ENCODE data around the gene RHO. TPM values are rescaled to one million over a fixed set of nuclear protein-coding genes. Genes with fewer than 3 reads are reported as not detected.

The RHO gene
- total and polyA plus RNA-seq, 2 experiments from 2014 or later = 0.19 TPM; not detected in 1

DNA sequence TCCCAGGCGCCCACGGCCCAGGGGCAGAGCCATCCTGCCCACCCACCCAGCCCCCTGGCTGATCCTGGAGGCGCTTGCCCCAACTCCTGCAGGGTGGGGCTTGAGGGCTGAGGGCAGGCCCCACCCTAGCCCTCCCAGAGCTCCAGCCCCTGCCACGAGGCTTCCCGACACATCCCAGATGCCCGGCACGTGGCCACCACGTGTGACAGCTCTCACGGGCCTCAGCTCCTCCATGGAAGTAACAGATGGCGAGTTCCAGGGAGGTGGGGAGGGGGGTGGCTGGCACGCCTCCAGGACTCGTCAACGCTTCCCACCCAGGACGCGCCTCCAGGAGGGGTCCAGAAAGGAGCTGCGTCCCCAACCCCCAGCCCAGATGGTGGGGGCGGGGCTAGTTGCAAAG lies 48.9 kb downstream of the RHO start:
- H3K9me2 ChIP-seq (replicated peaks; ENCODE audit: insufficient read depth) = no peaks in the 10 kb centered on the region
- no peaks in the 10 kb centered on the region for H4K20me1 ChIP-seq (ENCODE audit: insufficient read depth, poor library complexity, severe bottlenecking)
- H3K27me3 ChIP-seq = no peaks in the 10 kb centered on the region
- no peaks in the 10 kb centered on the region for H3K36me3 ChIP-seq (replicated peaks; ENCODE audit: insufficient read depth, low read depth)
- H3K4me3 ChIP-seq = no peak overlapping the region
- H3K4me1 ChIP-seq (ENCODE audit: insufficient read depth) = no peaks in the 10 kb centered on the region
- H2AFZ ChIP-seq = no peak overlapping the region
- no peaks in the 10 kb centered on the region for H3K9me3 ChIP-seq (ENCODE audit: low read depth)
- H3K79me2 ChIP-seq = no peaks in the 10 kb centered on the region
- TF ChIP-seq, protein P1, sequence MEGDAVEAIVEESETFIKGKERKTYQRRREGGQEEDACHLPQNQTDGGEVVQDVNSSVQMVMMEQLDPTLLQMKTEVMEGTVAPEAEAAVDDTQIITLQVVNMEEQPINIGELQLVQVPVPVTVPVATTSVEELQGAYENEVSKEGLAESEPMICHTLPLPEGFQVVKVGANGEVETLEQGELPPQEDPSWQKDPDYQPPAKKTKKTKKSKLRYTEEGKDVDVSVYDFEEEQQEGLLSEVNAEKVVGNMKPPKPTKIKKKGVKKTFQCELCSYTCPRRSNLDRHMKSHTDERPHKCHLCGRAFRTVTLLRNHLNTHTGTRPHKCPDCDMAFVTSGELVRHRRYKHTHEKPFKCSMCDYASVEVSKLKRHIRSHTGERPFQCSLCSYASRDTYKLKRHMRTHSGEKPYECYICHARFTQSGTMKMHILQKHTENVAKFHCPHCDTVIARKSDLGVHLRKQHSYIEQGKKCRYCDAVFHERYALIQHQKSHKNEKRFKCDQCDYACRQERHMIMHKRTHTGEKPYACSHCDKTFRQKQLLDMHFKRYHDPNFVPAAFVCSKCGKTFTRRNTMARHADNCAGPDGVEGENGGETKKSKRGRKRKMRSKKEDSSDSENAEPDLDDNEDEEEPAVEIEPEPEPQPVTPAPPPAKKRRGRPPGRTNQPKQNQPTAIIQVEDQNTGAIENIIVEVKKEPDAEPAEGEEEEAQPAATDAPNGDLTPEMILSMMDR (IDR thresholded peaks at IDR 0.05; ENCODE audit: poor library complexity) = no peak
- TF ChIP-seq EZH2phosphoT487 (IDR thresholded peaks at IDR 0.05; ENCODE audit: low read depth, severe bottlenecking, unreplicated experiment) (no peak), EZH2 (IDR thresholded peaks at IDR 0.05; ENCODE audit: borderline replicate concordance) (no peak)
- DNase-seq (ENCODE audit: low spot score) = no peak
- no peak overlapping the region for H3K4me2 ChIP-seq
- H3K27ac ChIP-seq = no peak overlapping the region
- WGBS (ENCODE audit: low lambda C conversion rate, missing lambda C conversion rate) = 74% methylated on average over 12 of the region's 17 CpGs

- Histone ChIP-seq H3K4me2 (no peak overlapping the region), H3K27ac (no peak overlapping the region), H3K36me3 (replicated peaks; ENCODE audit: insufficient read depth, low read depth) (no peaks in the 10 kb centered on the region), H3K9me2 (replicated peaks; ENCODE audit: insufficient read depth) (no peaks in the 10 kb centered on the region), H3K79me2 (no peaks in the 10 kb centered on the region), H3K9me3 (ENCODE audit: low read depth) (no peaks in the 10 kb centered on the region), H3K4me1 (ENCODE audit: insufficient read depth) (no peaks in the 10 kb centered on the region), H2AFZ (no peak overlapping the region), H3K27me3 (no peaks in the 10 kb centered on the region), H4K20me1 (ENCODE audit: insufficient read depth, poor library complexity, severe bottlenecking) (no peaks in the 10 kb centered on the region), H3K4me3 (no peak overlapping the region)
- no peak for TF ChIP-seq EZH2 (IDR thresholded peaks at IDR 0.05; ENCODE audit: borderline replicate concordance)
- no peak for TF ChIP-seq EZH2phosphoT487 (IDR thresholded peaks at IDR 0.05; ENCODE audit: low read depth, severe bottlenecking, unreplicated experiment)
- TF ChIP-seq, protein P1 (IDR thresholded peaks at IDR 0.05; ENCODE audit: poor library complexity) = no peak
- WGBS (ENCODE audit: low lambda C conversion rate, missing lambda C conversion rate) = 92% methylated on average over 21 of the region's 21 CpGs
- no peak for DNase-seq (ENCODE audit: low spot score)
These were observed 49.7 kb downstream of the RHO start for GRCh38 chr3:129577925-129578786.

- Histone ChIP-seq H3K4me2 (no peak overlapping the region), H3K27ac (no peak overlapping the region), H3K27me3 (no peaks in the 10 kb centered on the region), H3K79me2 (no peaks in the 10 kb centered on the region), H3K9me2 (replicated peaks; ENCODE audit: insufficient read depth) (no peaks in the 10 kb centered on the region), H3K36me3 (replicated peaks; ENCODE audit: insufficient read depth, low read depth) (no peaks in the 10 kb centered on the region), H4K20me1 (ENCODE audit: insufficient read depth, poor library complexity, severe bottlenecking) (no peaks in the 10 kb centered on the region), H2AFZ (no peak overlapping the region), H3K9me3 (ENCODE audit: low read depth) (no peaks in the 10 kb centered on the region), H3K4me1 (ENCODE audit: insufficient read depth) (no peaks in the 10 kb centered on the region), H3K4me3 (no peak overlapping the region)
- 96% methylated on average over 9 of the region's 10 CpGs for WGBS (ENCODE audit: low lambda C conversion rate, missing lambda C conversion rate)
- TF ChIP-seq, protein P1 (IDR thresholded peaks at IDR 0.05; ENCODE audit: poor library complexity) = no peak
- TF ChIP-seq EZH2 (IDR thresholded peaks at IDR 0.05; ENCODE audit: borderline replicate concordance) = no peak
- no peak for TF ChIP-seq EZH2phosphoT487 (IDR thresholded peaks at IDR 0.05; ENCODE audit: low read depth, severe bottlenecking, unreplicated experiment)
- DNase-seq (ENCODE audit: low spot score) = no peak
These were observed 51.6 kb downstream of the RHO start for GRCh38 chr3:129579991-129580390.
